Fibroblast of pulmonary artery (primary cell): Measurements from ENCODE around the gene PPP4R3B.

ENCODE experiments used
- DNase-seq: peaks from one replicate; pipeline ENCODE4 v3.0.0-alpha.2; 2010; ENCODE audit warnings: low read depth
- H3K4me3 ChIP-seq: replicated peaks from 2 replicates; pipeline ENCODE4 v1.5.1; 2011; ENCODE audit warnings: low read depth, mild to moderate bottlenecking, control low read depth, low read length, moderate library complexity
- TF ChIP-seq, protein P1 (sequence below): IDR thresholded peaks from 2 replicates; pipeline ENCODE4 v1.5.1; 2011; ENCODE audit warnings: mild to moderate bottlenecking, control low read depth, low read length, inconsistent platforms; ENCODE audit errors: missing control alignments

PPP4R3B gene

DNA sequence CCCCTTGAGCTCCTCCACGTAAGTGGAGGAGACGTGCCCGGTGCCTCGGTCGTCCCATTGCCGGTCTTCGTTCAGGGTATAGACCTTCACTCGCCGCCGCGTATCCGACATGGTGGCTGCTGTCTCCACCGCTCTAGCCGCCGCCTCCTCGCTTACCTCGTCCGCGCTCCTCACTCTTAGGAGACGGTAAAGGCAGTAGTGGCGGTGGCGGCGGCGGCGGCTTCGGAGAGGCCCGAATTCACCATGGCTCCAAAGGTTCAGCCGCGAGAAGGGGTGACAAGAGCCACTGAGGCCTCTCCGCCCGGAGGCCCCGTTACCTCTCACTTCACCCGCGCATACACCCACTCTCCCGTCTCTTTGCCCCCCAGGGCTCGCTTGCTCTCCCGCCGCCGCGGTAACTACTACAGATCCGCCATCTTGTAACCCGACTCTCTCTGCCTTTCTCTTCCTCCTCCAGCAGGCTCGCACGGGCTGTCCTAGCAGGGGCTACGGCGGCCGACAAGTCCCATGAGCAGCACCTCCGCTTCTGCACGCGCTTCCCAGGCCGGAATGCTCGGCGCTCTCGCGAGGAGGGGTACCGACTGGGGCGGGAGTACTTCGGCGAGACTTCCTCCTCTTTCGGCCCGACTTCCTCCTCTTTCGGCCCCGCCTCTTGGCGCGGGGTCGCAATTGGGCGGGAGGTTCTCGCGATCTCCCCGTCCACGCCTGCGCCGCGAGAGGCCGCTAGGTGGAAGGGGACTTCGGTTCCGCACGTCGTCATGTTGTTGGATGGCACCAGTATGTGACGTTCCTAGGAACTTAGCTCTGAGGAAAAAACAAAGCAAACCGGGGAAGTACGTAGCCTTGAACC is at the start of gene PPP4R3B:
TSS of gene PPP4R3B (minus strand) at position 448 of the 850 bp plus-strand sequence. CDS start at position 111, 337 bp downstream.
- TF ChIP-seq, protein P1, sequence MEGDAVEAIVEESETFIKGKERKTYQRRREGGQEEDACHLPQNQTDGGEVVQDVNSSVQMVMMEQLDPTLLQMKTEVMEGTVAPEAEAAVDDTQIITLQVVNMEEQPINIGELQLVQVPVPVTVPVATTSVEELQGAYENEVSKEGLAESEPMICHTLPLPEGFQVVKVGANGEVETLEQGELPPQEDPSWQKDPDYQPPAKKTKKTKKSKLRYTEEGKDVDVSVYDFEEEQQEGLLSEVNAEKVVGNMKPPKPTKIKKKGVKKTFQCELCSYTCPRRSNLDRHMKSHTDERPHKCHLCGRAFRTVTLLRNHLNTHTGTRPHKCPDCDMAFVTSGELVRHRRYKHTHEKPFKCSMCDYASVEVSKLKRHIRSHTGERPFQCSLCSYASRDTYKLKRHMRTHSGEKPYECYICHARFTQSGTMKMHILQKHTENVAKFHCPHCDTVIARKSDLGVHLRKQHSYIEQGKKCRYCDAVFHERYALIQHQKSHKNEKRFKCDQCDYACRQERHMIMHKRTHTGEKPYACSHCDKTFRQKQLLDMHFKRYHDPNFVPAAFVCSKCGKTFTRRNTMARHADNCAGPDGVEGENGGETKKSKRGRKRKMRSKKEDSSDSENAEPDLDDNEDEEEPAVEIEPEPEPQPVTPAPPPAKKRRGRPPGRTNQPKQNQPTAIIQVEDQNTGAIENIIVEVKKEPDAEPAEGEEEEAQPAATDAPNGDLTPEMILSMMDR, result peak; percentile 33
- H3K4me3 ChIP-seq, result peak within 1 kb of the TSS; percentile 90
- DNase-seq, result peak; percentile 100

DNA sequence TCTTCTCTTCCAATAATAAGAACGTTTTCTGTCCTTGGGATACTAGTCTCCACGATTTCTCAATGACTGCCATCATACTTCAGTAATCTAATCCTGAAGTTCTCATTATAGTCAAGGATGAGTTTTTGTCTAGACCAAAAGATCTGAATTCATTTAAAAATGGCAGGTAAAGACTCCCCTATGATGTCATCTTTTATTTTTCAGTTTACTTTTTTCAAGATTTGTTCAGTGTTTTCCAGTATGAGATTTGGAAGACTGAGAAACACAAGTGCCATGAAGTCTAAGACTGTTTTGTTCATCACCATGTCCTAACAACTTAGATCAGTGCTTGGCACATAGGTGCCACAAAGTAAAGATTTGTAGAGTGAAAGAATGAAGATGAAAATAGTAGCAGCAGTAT is 35.8 kb upstream of the PPP4R3B start:
- TF ChIP-seq, protein P1, result no peak
- no peak for DNase-seq
- H3K4me3 ChIP-seq, result no peak overlapping the region

DNA sequence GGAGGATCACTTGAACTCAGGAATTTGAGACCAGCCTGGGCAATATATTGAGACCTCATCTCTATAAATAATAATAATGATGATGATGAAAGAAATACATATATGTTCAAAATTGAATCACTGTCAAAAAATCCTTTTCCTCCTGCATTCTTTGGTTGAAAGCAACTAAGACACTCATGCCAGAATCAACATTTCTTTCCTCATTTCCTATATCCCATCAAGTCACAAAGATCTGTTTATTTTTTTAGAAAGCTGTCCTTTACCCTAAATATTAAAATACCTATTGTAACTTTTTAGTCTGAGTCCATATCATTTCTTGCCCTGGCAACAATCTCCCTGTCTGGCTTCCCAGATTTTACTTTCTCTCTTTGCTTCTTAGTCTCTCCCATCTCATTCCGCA is 31.8 kb upstream of the PPP4R3B start:
- TF ChIP-seq, protein P1, result no peak
- no peak for DNase-seq

DNA sequence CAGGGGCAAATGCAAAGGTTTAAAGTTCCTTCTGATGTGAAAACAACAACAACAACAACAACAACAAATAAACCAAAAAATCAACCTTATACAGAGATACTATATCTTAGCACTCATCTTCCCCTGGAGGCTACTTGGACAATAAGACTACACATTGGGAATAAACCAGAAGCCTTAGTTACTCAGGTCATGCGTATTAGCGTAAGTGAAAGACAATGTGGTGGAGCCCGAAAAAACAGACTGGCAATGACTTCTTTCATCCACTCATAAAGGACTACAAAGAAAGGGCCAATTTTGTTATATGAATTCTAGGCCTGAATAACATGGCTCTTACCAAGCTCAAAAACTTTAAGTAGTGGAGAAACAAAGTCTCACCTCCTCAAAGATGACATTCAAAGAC is 19.4 kb upstream of the PPP4R3B start:
- no peak for DNase-seq
- no peak overlapping the region for H3K4me3 ChIP-seq
- TF ChIP-seq, protein P1, result no peak

More for the DNA sequence above, 31.8 kb upstream of the PPP4R3B start:
- H3K4me3 ChIP-seq, result no peak overlapping the region

DNA sequence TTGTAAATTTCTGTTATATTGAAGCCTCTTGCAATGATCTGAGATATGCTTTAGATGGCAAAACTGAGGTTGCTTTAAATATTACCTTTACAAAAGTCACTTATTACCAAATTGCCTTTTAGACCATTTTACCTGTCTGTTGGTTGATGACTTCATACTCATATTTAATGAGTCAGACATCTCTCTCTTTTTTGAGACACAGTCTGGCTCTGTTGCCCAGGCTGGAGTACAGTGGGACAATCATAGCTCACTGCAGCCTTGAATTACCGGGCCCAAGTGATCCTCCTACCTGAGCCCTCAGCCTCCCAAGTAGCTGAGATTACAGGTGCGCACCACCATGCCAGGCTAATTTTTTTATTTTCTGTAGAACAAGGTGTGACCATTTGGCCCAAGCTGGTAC is 11.5 kb upstream of the PPP4R3B start:
- no peak overlapping the region for H3K4me3 ChIP-seq
- no peak for DNase-seq
- TF ChIP-seq, protein P1, result no peak

DNA sequence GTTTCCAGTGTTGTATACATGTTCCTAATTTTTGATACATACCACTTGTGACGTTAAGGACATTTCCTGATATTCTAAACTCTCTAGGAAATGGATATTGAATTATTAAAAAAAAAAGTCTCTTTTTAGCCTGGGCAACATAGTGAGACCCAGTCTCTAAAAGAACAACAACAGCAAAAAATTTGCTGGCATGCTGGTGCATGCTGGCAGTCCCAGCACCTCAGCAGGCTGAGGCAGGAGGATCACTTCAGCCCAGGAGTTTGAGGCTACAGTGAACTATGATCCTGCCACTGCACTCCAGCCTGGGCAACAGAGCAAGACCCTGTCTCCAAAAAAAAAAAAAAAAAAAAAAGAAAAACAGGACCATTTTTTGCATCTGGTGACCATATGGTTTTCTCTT is 10.5 kb upstream of the PPP4R3B start:
- no peak overlapping the region for H3K4me3 ChIP-seq
- DNase-seq, result no peak
- TF ChIP-seq, protein P1, result no peak

DNA sequence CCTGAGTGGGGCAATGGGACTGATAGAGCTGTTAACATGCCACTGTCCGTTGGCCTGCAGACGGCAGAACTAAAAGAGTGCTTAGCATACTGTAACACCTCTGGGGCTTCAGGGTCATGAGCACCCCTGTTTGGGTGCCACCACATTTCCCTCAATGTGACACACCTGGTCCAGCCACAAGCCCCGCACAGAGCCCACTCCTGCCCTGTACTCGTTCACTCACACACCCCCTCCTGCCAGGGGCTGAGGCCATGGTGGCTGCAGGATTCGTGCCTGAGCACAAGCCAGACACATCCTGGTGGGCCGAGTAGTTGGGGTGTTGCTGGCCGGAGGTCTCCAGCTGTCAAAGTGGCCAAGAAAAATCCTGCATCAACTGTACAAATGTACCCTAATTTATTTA is 4.4 kb upstream of the PPP4R3B start:
- no peak for DNase-seq
- TF ChIP-seq, protein P1, result no peak
- no peak overlapping the region for H3K4me3 ChIP-seq
